ENCODE results near the gene BCKDHB.
"Not testable (repeated sequence)": the region's sequence is repeated elsewhere in the genome, so short reads cannot be mapped to it uniquely, and the experiment has no call there.

The BCKDHB gene

GRCh38 chr6:80287112-80287511 is 180.6 kb downstream of the BCKDHB start:
- in situ Hi-C loops (cut with HindIII; ENCODE audit: low sequenced_read_pairs), result no loop called here
- TF ChIP-seq CTCF (IDR thresholded peaks at IDR 0.05; ENCODE audit: low read depth, low read length, missing control alignments), result no peak
- no peak for DNase-seq (ENCODE audit: low read depth)
- no peak overlapping the region for H3K4me3 ChIP-seq (ENCODE audit: low read depth, low read length)

GRCh38 chr6:80287607-80288006 is 181.1 kb downstream of the BCKDHB start:
- DNase-seq (ENCODE audit: low read depth), result no peak
- no peak overlapping the region for H3K4me3 ChIP-seq (ENCODE audit: low read depth, low read length)
- TF ChIP-seq CTCF (IDR thresholded peaks at IDR 0.05; ENCODE audit: low read depth, low read length, missing control alignments), result no peak
- in situ Hi-C loops (cut with HindIII; ENCODE audit: low sequenced_read_pairs), result no loop called here

GRCh38 chr6:80289727-80290126 is 183.3 kb downstream of the BCKDHB start:
- TF ChIP-seq CTCF (IDR thresholded peaks at IDR 0.05; ENCODE audit: low read depth, low read length, missing control alignments), result no peak
- no peak overlapping the region for H3K4me3 ChIP-seq (ENCODE audit: low read depth, low read length)
- in situ Hi-C loops (cut with HindIII; ENCODE audit: low sequenced_read_pairs), result no loop called here
- DNase-seq (ENCODE audit: low read depth), result no peak

- H3K4me3 ChIP-seq (ENCODE audit: low read depth, low read length); DNase-seq (ENCODE audit: low read depth); in situ Hi-C loops (cut with HindIII; ENCODE audit: low sequenced_read_pairs): not testable (repeated sequence)
Measured at GRCh38 chr6:80294531-80294930, 188.1 kb downstream of the BCKDHB start.

GRCh38 chr6:80302716-80303115 is 196.2 kb downstream of the BCKDHB start:
- in situ Hi-C loops (cut with HindIII; ENCODE audit: low sequenced_read_pairs), result no loop called here
- no peak for DNase-seq (ENCODE audit: low read depth)
- no peak overlapping the region for H3K4me3 ChIP-seq (ENCODE audit: low read depth, low read length)
- no peak for TF ChIP-seq CTCF (IDR thresholded peaks at IDR 0.05; ENCODE audit: low read depth, low read length, missing control alignments)

- no peak for TF ChIP-seq CTCF (IDR thresholded peaks at IDR 0.05; ENCODE audit: low read depth, low read length, missing control alignments)
- no peak for DNase-seq (ENCODE audit: low read depth)
- H3K4me3 ChIP-seq (ENCODE audit: low read depth, low read length), result no peak overlapping the region
- in situ Hi-C loops (cut with HindIII; ENCODE audit: low sequenced_read_pairs), result no loop called here
Measured at GRCh38 chr6:80304014-80304413, 197.5 kb downstream of the BCKDHB start.

- H3K4me3 ChIP-seq (ENCODE audit: low read depth, low read length), result no peak overlapping the region
- in situ Hi-C loops (cut with HindIII; ENCODE audit: low sequenced_read_pairs), result no loop called here
- no peak for TF ChIP-seq CTCF (IDR thresholded peaks at IDR 0.05; ENCODE audit: low read depth, low read length, missing control alignments)
- DNase-seq (ENCODE audit: low read depth), result no peak
Measured at GRCh38 chr6:80314531-80314930, 208.1 kb downstream of the BCKDHB start.
